HCT116 (cell line): ENCODE results near the gene ABCA3. TPM values are rescaled to one million over a fixed set of nuclear protein-coding genes. Genes with fewer than 3 reads are reported as not detected.

Experiments
- ATAC-seq: fragments of 200-7000 bp; cut with Tn5 transposase; 2 replicates; pipeline ENCODE4 v1.9.1; 2020; ENCODE audit warnings: mild to moderate bottlenecking, moderate library complexity
- BruUV-seq: library from RNA; stranded (reverse); fragments of 400-500 nt; replicated peaks from 2 replicates; lab custom pipeline; 2021; lab: Mats Ljungman, UMichigan
- CTCF ChIA-PET: fragments of 300-600 bp; sonication (Branson Sonifier 250); formaldehyde crosslinking; loops from one replicate; lab custom pipeline; 2021; ENCODE audit warnings: antibody characterized with exemption; lab: Charles Lee
- POLR2A ChIA-PET: fragments of 300-600, 350-600 bp; sonication (Branson Sonifier 250); formaldehyde crosslinking; loops from one replicate; lab custom pipeline; 2021; ENCODE audit warnings: antibody characterized with exemption; lab: Charles Lee
- RAD21 ChIA-PET, 2 experiments: fragments of 300-600 bp; sonication (Branson Sonifier 250); formaldehyde crosslinking; loops; one replicate each; lab custom pipeline; 2023; ENCODE audit warnings: low total read pairs in 2 of 2; ENCODE audit not compliant: uncharacterized antibody in 2 of 2, unreplicated experiment in 2 of 2, low non-redundant PET in 1 of 2; lab: Charles Lee
- DNase-seq: peaks from one replicate; pipeline ENCODE4 v3.0.0-alpha.2; 2010; ENCODE audit warnings: low read depth, low spot score
- H2AFZ ChIP-seq: fragments of 200-600 bp; shearing (Covaris generic), sonication (generic); 2 replicates; pipeline ENCODE4 v1.6.1; 2017; ENCODE audit warnings: low read depth, mixed run types, mixed read lengths, antibody characterized with exemption, low read length; ENCODE audit not compliant: poor library complexity, severe bottlenecking
- H3K27ac ChIP-seq: 2 replicates; pipeline ENCODE4 v1.5.1; 2012; ENCODE audit warnings: low read depth, low read length
- H3K27me3 ChIP-seq: fragments of 200-600 bp; sonication (generic); 2 replicates; pipeline ENCODE4 v1.6.1; 2016; ENCODE audit warnings: mixed run types, low read length, mixed read lengths; ENCODE audit not compliant: insufficient read depth
- H3K36me3 ChIP-seq, 2 experiments: fragments of 200-500 bp in 1 of 2; fragments of 200-600 bp in 1 of 2; sonication (Bioruptor generic) in 1 of 2; sonication (generic) in 1 of 2; 2 replicates each; pipeline versions ENCODE4 v1.5.1 to v1.6.1; 2014 to 2016; ENCODE audit warnings: low read length in 2 of 2, inconsistent platforms in 1 of 2, mixed read lengths in 1 of 2, mixed run types in 1 of 2; ENCODE audit not compliant: insufficient read depth in 2 of 2, control insufficient read depth in 1 of 2
- H3K4me1 ChIP-seq, 2 experiments: fragments of 200-600 bp in 1 of 2; sonication (generic) in 1 of 2; 2 replicates each; pipeline versions ENCODE4 v1.5.1 to v1.6.1; 2012 to 2017; ENCODE audit warnings: low read length in 2 of 2, inconsistent platforms in 1 of 2, mild to moderate bottlenecking in 1 of 2, mixed read lengths in 1 of 2, mixed run types in 1 of 2, moderate library complexity in 1 of 2; ENCODE audit not compliant: insufficient read depth in 2 of 2, control insufficient read depth in 1 of 2
- H3K4me2 ChIP-seq: fragments of 200-600 bp; sonication (generic); 2 replicates; pipeline ENCODE4 v1.6.1; 2017; ENCODE audit warnings: mixed run types, low read length, mixed read lengths
- H3K4me3 ChIP-seq, 2 experiments: fragments of 200-600 bp in 1 of 2; sonication (generic) in 1 of 2; replicated peaks in 1 of 2; 2 replicates each; pipeline ENCODE4 v1.5.1; 2011 to 2016; ENCODE audit warnings: low read length in 2 of 2, control low read depth in 1 of 2, low read depth in 1 of 2, mild to moderate bottlenecking in 1 of 2, mixed read lengths in 1 of 2, mixed run types in 1 of 2
- H3K79me2 ChIP-seq: fragments of 200-600 bp; sonication (generic); 2 replicates; pipeline ENCODE4 v1.6.1; 2017; ENCODE audit warnings: mild to moderate bottlenecking, mixed run types, low read length, moderate library complexity, mixed read lengths; ENCODE audit not compliant: insufficient read depth
- H3K9ac ChIP-seq: fragments of 200-600 bp; sonication (generic); 2 replicates; pipeline ENCODE4 v1.6.1; 2016; ENCODE audit warnings: low read length, mixed read lengths
- H3K9me2 ChIP-seq: fragments of 200-600 bp; sonication (generic), shearing (Covaris generic); 2 replicates; pipeline ENCODE4 v1.6.1; 2017; ENCODE audit warnings: mixed run types, mild to moderate bottlenecking, moderate library complexity; ENCODE audit not compliant: insufficient read depth
- H3K9me3 ChIP-seq, 2 experiments: fragments of 200-500 bp in 1 of 2; fragments of 200-600 bp in 1 of 2; sonication (Bioruptor generic) in 1 of 2; sonication (generic) in 1 of 2; 2 replicates each; pipeline ENCODE4 v1.6.1; 2014 to 2017; ENCODE audit warnings: low read length in 2 of 2, mixed read lengths in 2 of 2, inconsistent platforms in 1 of 2, low read depth in 1 of 2, mild to moderate bottlenecking in 1 of 2, mixed run types in 1 of 2, moderate library complexity in 1 of 2; ENCODE audit not compliant: control insufficient read depth in 1 of 2, insufficient read depth in 1 of 2
- H4K20me1 ChIP-seq: fragments of 200-600 bp; sonication (generic), shearing (Covaris generic); 2 replicates; pipeline ENCODE4 v1.6.1; 2017; ENCODE audit warnings: mixed run types, mild to moderate bottlenecking, moderate library complexity; ENCODE audit not compliant: insufficient read depth
- CBX3 ChIP-seq: IDR thresholded peaks from 2 replicates; pipeline ENCODE4 v1.6.1; 2012; ENCODE audit warnings: low read depth
- CEBPB ChIP-seq: IDR thresholded peaks from 2 replicates; pipeline ENCODE4 v1.6.1; 2012; ENCODE audit warnings: low read depth
- EGR1 ChIP-seq: IDR thresholded peaks from 2 replicates; pipeline ENCODE4 v1.6.1; 2012; ENCODE audit warnings: low read depth
- ELF1 ChIP-seq: IDR thresholded peaks from 2 replicates; pipeline ENCODE4 v1.6.1; 2012; ENCODE audit warnings: low read depth, borderline replicate concordance
- EZH2 ChIP-seq: fragments of 200-600 bp; sonication (generic); IDR thresholded peaks from 2 replicates; pipeline ENCODE4 v1.6.1; 2017; ENCODE audit warnings: antibody characterized with exemption, mixed run types
- EZH2phosphoT487 ChIP-seq: fragments of 200-600 bp; IDR thresholded peaks from 2 replicates; pipeline ENCODE4 v1.6.1; 2018; ENCODE audit warnings: antibody characterized with exemption, borderline replicate concordance
- JUND ChIP-seq: IDR thresholded peaks from 2 replicates; pipeline ENCODE4 v1.6.1; 2012
- POLR2A ChIP-seq: IDR thresholded peaks from 2 replicates; pipeline ENCODE4 v1.7.0; 2011; ENCODE audit warnings: borderline replicate concordance; ENCODE audit not compliant: insufficient read depth, insufficient read length; ENCODE audit errors: extremely low read depth
- RAD21 ChIP-seq: IDR thresholded peaks from 2 replicates; pipeline ENCODE4 v1.6.1; 2012; ENCODE audit warnings: low read depth, mild to moderate bottlenecking
- SP1 ChIP-seq: IDR thresholded peaks from 2 replicates; pipeline ENCODE4 v1.6.1; 2012; ENCODE audit warnings: low read depth
- SRF ChIP-seq: IDR thresholded peaks from 2 replicates; pipeline ENCODE4 v1.6.1; 2012; ENCODE audit warnings: low read depth
- TCF7L2 ChIP-seq: IDR thresholded peaks from 2 replicates; pipeline ENCODE4 v1.7.0; 2011; ENCODE audit warnings: borderline replicate concordance, inconsistent platforms; ENCODE audit not compliant: insufficient read depth, insufficient read length; ENCODE audit errors: extremely low read depth
- ZFX ChIP-seq: fragments of 450-650 bp; IDR thresholded peaks from 2 replicates; pipeline ENCODE4 v1.6.1; 2017
- ZNF274 ChIP-seq: fragments of 200-500 bp; sonication (Bioruptor generic); IDR thresholded peaks from 2 replicates; pipeline ENCODE4 v1.6.1; 2014; ENCODE audit warnings: mild to moderate bottlenecking, low read depth, low read length, inconsistent platforms
- intact Hi-C: fragments of 100-400 bp; cut with micrococcal nuclease; formaldehyde crosslinking; loops from 2 replicates; pipeline ENCODE4 v1.10.0; 2022
- total RNA-seq: library from RNA; stranded (reverse); gene quantifications from one replicate; pipeline ENCODE4 v1.2.1, GENCODE V29; 2021; ENCODE audit not compliant: unreplicated experiment
- TF ChIP-seq, protein P1 (sequence below): IDR thresholded peaks from 2 replicates; pipeline ENCODE4 v1.6.1; 2012
- TF ChIP-seq, protein P2 (sequence below): IDR thresholded peaks from 2 replicates; pipeline ENCODE4 v1.6.1; 2012
- TF ChIP-seq, protein P3 (sequence below): IDR thresholded peaks from 2 replicates; pipeline ENCODE4 v1.6.1; 2011; ENCODE audit warnings: mild to moderate bottlenecking, low read length, moderate library complexity; ENCODE audit not compliant: insufficient replicate concordance; ENCODE audit errors: extremely low read depth

Gene ABCA3
- total RNA-seq, 1 experiment from 2014 or later = 5.4 TPM

- Histone ChIP-seq H3K79me2 (peaks cover 44% of the 10 kb centered on the region), H3K27me3 (no peaks in the 10 kb centered on the region), H3K9ac (no peak overlapping the region), H2AFZ (no peak overlapping the region), H3K9me2 (no peaks in the 10 kb centered on the region), H3K4me1 (peaks cover 14 to 15% of the 10 kb centered on the region in 2 experiments), H3K9me3 (no peaks in the 10 kb centered on the region), H3K4me2 (no peak overlapping the region), H4K20me1 (no peaks in the 10 kb centered on the region; the same call in 1 of the 2 replicates), H3K4me3 (no peak overlapping the region), H3K36me3 (peaks cover 9 to 19% of the 10 kb centered on the region in 2 experiments; a peak in 3 of 4 replicates), H3K27ac (no peak overlapping the region; the same call in 1 of the 2 replicates)
- DNase-seq (no peak), ATAC-seq (no peak)
- no TSS peak for BruUV-seq
- RAD21 ChIA-PET = no interaction called here
- POLR2A ChIA-PET = no interaction called here
- CTCF ChIA-PET = no interaction called here
- TF ChIP-seq JUND (no peak), EZH2 (no peak)
- intact Hi-C loops = no loop called here
These were observed 110.2 kb downstream of the ABCA3 start for GRCh38 chr16:2230376-2230775.

DNA sequence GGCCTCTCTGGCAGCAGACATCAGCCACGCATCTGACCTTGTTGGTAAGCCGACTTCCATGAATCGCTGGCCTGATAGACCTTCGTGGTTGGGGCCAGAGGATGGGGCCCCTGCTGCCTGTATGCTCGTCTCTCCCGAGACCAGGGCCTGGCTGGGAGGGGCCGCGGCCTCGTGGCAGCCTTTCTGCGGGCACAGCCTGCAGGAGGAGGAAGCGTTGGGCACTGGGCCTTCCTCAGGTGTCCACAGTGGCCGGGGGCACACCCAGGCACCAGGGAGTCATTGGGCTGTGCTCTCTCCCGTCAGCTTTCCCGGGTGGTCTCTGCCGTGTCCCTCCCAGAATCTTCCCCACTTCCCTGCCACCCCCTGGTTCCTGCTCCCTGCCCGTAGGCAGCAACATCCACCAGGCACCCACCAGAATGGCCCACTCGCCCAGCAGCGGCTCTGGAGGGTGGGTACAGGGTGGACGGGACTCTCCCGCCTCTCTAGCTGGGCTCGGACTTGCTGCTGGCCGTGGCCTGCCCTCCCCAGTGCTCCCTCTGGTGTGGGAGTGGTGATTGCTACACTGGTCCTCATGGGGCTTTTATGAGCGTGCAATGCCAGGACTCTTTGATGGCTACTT lies 110.8 kb downstream of the ABCA3 start:
- no peak for TF ChIP-seq SRF
- TF ChIP-seq EZH2phosphoT487 = no peak
- TF ChIP-seq EGR1 = no peak
- no peak for TF ChIP-seq TCF7L2
- no peak for TF ChIP-seq ZNF274
- no peak for TF ChIP-seq POLR2A
- no peak for TF ChIP-seq ZFX
- TF ChIP-seq SP1 = no peak
- TF ChIP-seq CBX3 = no peak
- TF ChIP-seq, protein P1, sequence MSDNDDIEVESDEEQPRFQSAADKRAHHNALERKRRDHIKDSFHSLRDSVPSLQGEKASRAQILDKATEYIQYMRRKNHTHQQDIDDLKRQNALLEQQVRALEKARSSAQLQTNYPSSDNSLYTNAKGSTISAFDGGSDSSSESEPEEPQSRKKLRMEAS = no peak
- no peak for TF ChIP-seq ELF1
- TF ChIP-seq CEBPB = no peak
- TF ChIP-seq RAD21 = no peak
- no peak for TF ChIP-seq EZH2
- TF ChIP-seq, protein P2, sequence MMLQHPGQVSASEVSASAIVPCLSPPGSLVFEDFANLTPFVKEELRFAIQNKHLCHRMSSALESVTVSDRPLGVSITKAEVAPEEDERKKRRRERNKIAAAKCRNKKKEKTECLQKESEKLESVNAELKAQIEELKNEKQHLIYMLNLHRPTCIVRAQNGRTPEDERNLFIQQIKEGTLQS = no peak
- TF ChIP-seq, protein P3, sequence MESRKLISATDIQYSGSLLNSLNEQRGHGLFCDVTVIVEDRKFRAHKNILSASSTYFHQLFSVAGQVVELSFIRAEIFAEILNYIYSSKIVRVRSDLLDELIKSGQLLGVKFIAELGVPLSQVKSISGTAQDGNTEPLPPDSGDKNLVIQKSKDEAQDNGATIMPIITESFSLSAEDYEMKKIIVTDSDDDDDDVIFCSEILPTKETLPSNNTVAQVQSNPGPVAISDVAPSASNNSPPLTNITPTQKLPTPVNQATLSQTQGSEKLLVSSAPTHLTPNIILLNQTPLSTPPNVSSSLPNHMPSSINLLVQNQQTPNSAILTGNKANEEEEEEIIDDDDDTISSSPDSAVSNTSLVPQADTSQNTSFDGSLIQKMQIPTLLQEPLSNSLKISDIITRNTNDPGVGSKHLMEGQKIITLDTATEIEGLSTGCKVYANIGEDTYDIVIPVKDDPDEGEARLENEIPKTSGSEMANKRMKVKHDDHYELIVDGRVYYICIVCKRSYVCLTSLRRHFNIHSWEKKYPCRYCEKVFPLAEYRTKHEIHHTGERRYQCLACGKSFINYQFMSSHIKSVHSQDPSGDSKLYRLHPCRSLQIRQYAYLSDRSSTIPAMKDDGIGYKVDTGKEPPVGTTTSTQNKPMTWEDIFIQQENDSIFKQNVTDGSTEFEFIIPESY = no peak
- Histone ChIP-seq H4K20me1 (no peaks in the 10 kb centered on the region; the same call in 1 of the 2 replicates), H3K27me3 (no peaks in the 10 kb centered on the region), H3K36me3 (peaks cover 9 to 19% of the 10 kb centered on the region in 2 experiments; a peak in 3 of 4 replicates), H2AFZ (no peak overlapping the region), H3K9me2 (no peaks in the 10 kb centered on the region), H3K4me3 (no peak overlapping the region), H3K9ac (no peak overlapping the region), H3K4me2 (no peak overlapping the region), H3K9me3 (no peaks in the 10 kb centered on the region), H3K27ac (no peak overlapping the region; the same call in 1 of the 2 replicates), H3K79me2 (peaks cover 50% of the 10 kb centered on the region), H3K4me1 (peaks cover 19 to 20% of the 10 kb centered on the region in 2 experiments)
- no peak for DNase-seq
- ChIA-PET POLR2A (no interaction called here), RAD21 (no interaction called here), CTCF (no interaction called here)
- intact Hi-C loops = no loop called here
- ATAC-seq = no peak
- no TSS peak for BruUV-seq
